KOPT-K1 (cell line): ENCODE data around the gene GPS1.
A peak's percentile ranks its signal among the peaks of the same experiment; 100 is the strongest.

Experiments used
- H3K27ac ChIP-seq: fragments of 200-600 bp; sonication (generic); 2 replicates; pipeline ENCODE4 v1.5.1; 2016; ENCODE audit warnings: antibody characterized with exemption, mild to moderate bottlenecking, low read depth, low read length; ENCODE audit not compliant: poor library complexity, severe bottlenecking
- H3K36me3 ChIP-seq: fragments of 200-600 bp; sonication (generic); 2 replicates; pipeline ENCODE4 v1.5.1; 2017; ENCODE audit warnings: antibody characterized with exemption, mild to moderate bottlenecking, low read length, moderate library complexity; ENCODE audit not compliant: insufficient read depth
- H3K9me3 ChIP-seq: fragments of 200-600 bp; sonication (generic); 2 replicates; pipeline ENCODE4 v1.5.1; 2017; ENCODE audit warnings: antibody characterized with exemption, low read length, mild to moderate bottlenecking; ENCODE audit not compliant: insufficient read depth, poor library complexity, severe bottlenecking

Gene GPS1

GRCh38 chr17:82096709-82097183 is 45.0 kb downstream of the GPS1 start:
- Histone ChIP-seq H3K27ac (peak overlapping the region; percentile 95), H3K36me3 (peaks cover 53% of the 10 kb centered on the region), H3K9me3 (no peaks in the 10 kb centered on the region)

- peaks cover 47% of the 10 kb centered on the region for H3K36me3 ChIP-seq
- H3K9me3 ChIP-seq = no peaks in the 10 kb centered on the region
- peak overlapping the region; percentile 95 for H3K27ac ChIP-seq
Observed at GRCh38 chr17:82097184-82097918, 45.7 kb downstream of the GPS1 start.

- H3K36me3 ChIP-seq = peaks cover 42% of the 10 kb centered on the region
- H3K27ac ChIP-seq = peak overlapping the region; percentile 95
- no peaks in the 10 kb centered on the region for H3K9me3 ChIP-seq
Observed at GRCh38 chr17:82097919-82098168, 46.1 kb downstream of the GPS1 start.

GRCh38 chr17:82098169-82098938 is 46.7 kb downstream of the GPS1 start, which contains the start of gene FASN:
Gene FASN (minus strand): TSS chr17:82098236. CDS start chr17:82096445, 1,791 bp downstream.
- peaks cover 37% of the 10 kb centered on the region for H3K36me3 ChIP-seq

GRCh38 chr17:82098939-82099763 is 47.5 kb downstream of the GPS1 start:
- peak overlapping the region; percentile 95 for H3K27ac ChIP-seq
- H3K9me3 ChIP-seq = no peaks in the 10 kb centered on the region
- H3K36me3 ChIP-seq = peaks cover 29% of the 10 kb centered on the region

More at GRCh38 chr17:82098169-82098938, 46.7 kb downstream of the GPS1 start, which contains the start of gene FASN:
- Histone ChIP-seq H3K9me3 (no peaks in the 10 kb centered on the region), H3K27ac (peak within 1 kb of the TSS; percentile 95)

- Histone ChIP-seq H3K9me3 (no peaks in the 10 kb centered on the region), H3K27ac (peak overlapping the region; percentile 95), H3K36me3 (peaks cover 15% of the 10 kb centered on the region)
Observed at GRCh38 chr17:82100502-82101298, 49.0 kb downstream of the GPS1 start.

GRCh38 chr17:82101301-82101715 is 49.6 kb downstream of the GPS1 start:
- Histone ChIP-seq H3K27ac (peak overlapping the region; percentile 95), H3K36me3 (peaks cover 9% of the 10 kb centered on the region), H3K9me3 (no peaks in the 10 kb centered on the region)

GRCh38 chr17:82101767-82102679 is 50.3 kb downstream of the GPS1 start:
- Histone ChIP-seq H3K27ac (peak overlapping the region; percentile 95), H3K36me3 (0 out of 2 replicates have a peak, but pooled peaks cover 2% of the 10 kb centered on the region), H3K9me3 (no peaks in the 10 kb centered on the region)

GRCh38 chr17:82103553-82104451 is 52.1 kb downstream of the GPS1 start:
- Histone ChIP-seq H3K9me3 (no peaks in the 10 kb centered on the region), H3K36me3 (no peaks in the 10 kb centered on the region), H3K27ac (no peak overlapping the region)

- no peaks in the 10 kb centered on the region for H3K36me3 ChIP-seq
- peak overlapping the region; percentile 89 for H3K27ac ChIP-seq
Observed at GRCh38 chr17:82104797-82105416, 53.2 kb downstream of the GPS1 start.

GRCh38 chr17:82105417-82105881 is 53.8 kb downstream of the GPS1 start:
- Histone ChIP-seq H3K9me3 (no peaks in the 10 kb centered on the region), H3K36me3 (no peaks in the 10 kb centered on the region), H3K27ac (peak overlapping the region; percentile 89)

More at GRCh38 chr17:82104797-82105416, 53.2 kb downstream of the GPS1 start:
- H3K9me3 ChIP-seq = no peaks in the 10 kb centered on the region

- no peaks in the 10 kb centered on the region for H3K36me3 ChIP-seq
- H3K27ac ChIP-seq = peak overlapping the region; percentile 89
- no peaks in the 10 kb centered on the region for H3K9me3 ChIP-seq
Observed at GRCh38 chr17:82105882-82106687, 54.4 kb downstream of the GPS1 start.
